K562 (cell line): ENCODE results near the gene DYNLT4. TPM values are rescaled to one million over a fixed set of nuclear protein-coding genes. Genes with fewer than 3 reads are reported as not detected.
A peak's percentile ranks its signal among the peaks of the same experiment; 100 is the strongest.

ENCODE experiments used
- ATAC-seq: fragments of 200-7000 bp; cut with Tn5 transposase; 3 replicates; pipeline ENCODE4 v1.9.1; 2020; ENCODE audit warnings: moderate library complexity
- BruUV-seq: library from RNA; stranded (reverse); fragments of 400-500 nt; replicated peaks from 2 replicates; lab custom pipeline; 2021; lab: Mats Ljungman, UMichigan
- CTCF ChIA-PET: fragments of 300-600 bp; formaldehyde crosslinking; extraction: SDS; loops from one replicate; lab custom pipeline; 2021; ENCODE audit warnings: low intra/inter-chr PET ratio; lab: Yijun Ruan, JAX
- POLR2A ChIA-PET: fragments of 300-600, 350-650 bp; sonication (Branson Sonifier 250); formaldehyde crosslinking; extraction: SDS; loops from one replicate; lab custom pipeline; 2021; ENCODE audit warnings: antibody characterized with exemption, inconsistent platforms; lab: Yijun Ruan, JAX
- DNase-seq, 4 experiments: peaks; one replicate each; pipeline versions ENCODE4 v3.0.0 to v3.0.0-alpha.2; 2011 to 2018; ENCODE audit warnings: low spot score in 3 of 4, mixed read lengths in 3 of 4; ENCODE audit errors: extremely low read depth in 1 of 4
- FAIRE-seq: peaks from 2 replicates; lab custom pipeline; 2011; peaks lifted over from hg19 to GRCh38; lab: Jason Lieb, UNC
- H2AFZ ChIP-seq: 2 replicates; pipeline ENCODE4 v1.6.0; 2011; ENCODE audit warnings: low read depth, low read length, control low read depth, inconsistent platforms
- H3K27ac ChIP-seq: fragments of 200-600 bp; 3 replicates; pipeline ENCODE4 v1.8.0; 2011; ENCODE audit warnings: low read depth, mild to moderate bottlenecking, control low read depth, inconsistent platforms, low read length, moderate library complexity, mixed read lengths; ENCODE audit errors: extremely low read depth
- H3K27me3 ChIP-seq, 2 experiments: fragments of 300-600 bp in 1 of 2; 2 replicates in 1 of 2; 3 replicates in 1 of 2; pipeline versions ENCODE4 v1.6.0 to v1.8.0; 2011; ENCODE audit warnings: inconsistent platforms in 2 of 2, low read length in 2 of 2, mild to moderate bottlenecking in 1 of 2, mixed read lengths in 1 of 2, moderate library complexity in 1 of 2; ENCODE audit not compliant: control insufficient read depth in 2 of 2, insufficient read depth in 2 of 2
- H3K36me3 ChIP-seq: fragments of 300-600 bp; 3 replicates; pipeline ENCODE4 v1.8.0; 2011; ENCODE audit warnings: mild to moderate bottlenecking, low read length, inconsistent platforms; ENCODE audit not compliant: control insufficient read depth, insufficient read depth
- H3K4me1 ChIP-seq, 2 experiments: fragments of 200-600 bp in 1 of 2; replicated peaks in 1 of 2; 2 replicates in 1 of 2; 3 replicates in 1 of 2; pipeline versions ENCODE4 v1.5.1 to v1.8.0; 2011; ENCODE audit warnings: inconsistent platforms in 2 of 2, low read length in 2 of 2, mild to moderate bottlenecking in 1 of 2, mixed read lengths in 1 of 2, moderate library complexity in 1 of 2; ENCODE audit not compliant: control insufficient read depth in 2 of 2, insufficient read depth in 2 of 2
- H3K4me2 ChIP-seq: 2 replicates; pipeline ENCODE4 v1.6.1; 2011; ENCODE audit warnings: low read length, control low read depth, inconsistent platforms, mixed read lengths; ENCODE audit not compliant: insufficient read depth
- H3K4me3 ChIP-seq: fragments of 200-600 bp; sonication (generic), shearing (Covaris generic); 2 replicates; pipeline ENCODE4 v1.5.1; 2016; ENCODE audit warnings: control low read depth, inconsistent platforms
- H3K79me2 ChIP-seq: fragments of 200-600 bp; 3 replicates; pipeline ENCODE4 v1.8.0; 2011; ENCODE audit warnings: low read length, inconsistent platforms; ENCODE audit not compliant: control insufficient read depth, insufficient read depth
- H3K9ac ChIP-seq, 2 experiments: 2 replicates each; pipeline versions ENCODE4 v1.6.0 to v1.6.1; 2011; ENCODE audit warnings: low read depth in 2 of 2, low read length in 2 of 2, control low read depth in 1 of 2, inconsistent platforms in 1 of 2, mild to moderate bottlenecking in 1 of 2, mixed read lengths in 1 of 2; ENCODE audit not compliant: insufficient read depth in 1 of 2
- H3K9me1 ChIP-seq: one replicate; pipeline ENCODE4 v1.6.0; 2011; ENCODE audit warnings: inconsistent platforms, mild to moderate bottlenecking, low read length, moderate library complexity; ENCODE audit not compliant: control insufficient read depth, insufficient read depth
- H3K9me3 ChIP-seq: replicated peaks from 2 replicates; pipeline ENCODE4 v1.5.1; 2011; ENCODE audit warnings: low read depth, low read length, inconsistent platforms; ENCODE audit not compliant: control insufficient read depth, insufficient read depth
- H4K20me1 ChIP-seq: replicated peaks from 2 replicates; pipeline ENCODE4 v1.6.1; 2011; ENCODE audit warnings: low read length, inconsistent platforms, mixed read lengths; ENCODE audit not compliant: control insufficient read depth, insufficient read depth
- CUX1 ChIP-seq: fragments of 200-800 bp; sonication (Bioruptor generic); IDR thresholded peaks from 2 replicates; pipeline ENCODE4 v1.6.1; 2016; ENCODE audit warnings: missing genetic modification characterization, missing compliant biosample characterization
- EP300 ChIP-seq: IDR thresholded peaks from 2 replicates; pipeline ENCODE4 v1.6.1; 2012; ENCODE audit warnings: low read length, improper control_type of control experiment
- SIN3B ChIP-seq: fragments of 450-650 bp; IDR thresholded peaks from 2 replicates; pipeline ENCODE4 v1.6.1; 2017; ENCODE audit warnings: low read depth, mild to moderate bottlenecking, moderate library complexity
- ZNF124 ChIP-seq: sonication (generic); formaldehyde crosslinking; IDR thresholded peaks from 2 replicates; pipeline ENCODE4 v1.8.1; 2022; ENCODE audit warnings: missing genetic modification reagents
- ZNF253 ChIP-seq: fragments of 250-450 bp; sonication (Bioruptor Pico); conservative IDR thresholded peaks from 2 replicates; pipeline ENCODE4 v1.6.1; 2021; ENCODE audit warnings: mild to moderate bottlenecking
- ZNF518B ChIP-seq: fragments of 250-450 bp; sonication (Bioruptor Pico); IDR thresholded peaks from 2 replicates; pipeline ENCODE4 v1.5.0; 2021; ENCODE audit warnings: mild to moderate bottlenecking, moderate library complexity
- ZNF583 ChIP-seq: fragments of 250-450 bp; sonication (Bioruptor Pico); IDR thresholded peaks from 2 replicates; pipeline ENCODE4 v1.4.0; 2020
- WGBS: fragments of 100-300 bp; shearing (Covaris generic); methylation state at CpG from one replicate; pipeline ENCODE4 v1.1.6; 2016; ENCODE audit warnings: low coverage, mixed read lengths; ENCODE audit not compliant: insufficient coverage; ENCODE audit errors: missing lambda C conversion rate; 5-methylcytosine and 5-hydroxymethylcytosine counted together
- in situ Hi-C: fragments of 300-500 bp; cut with MboI; formaldehyde crosslinking; loops from 4 replicates; pipeline ENCODE4 v1.15.0; 2018; ENCODE audit warnings: inconsistent platforms, mixed read lengths
- intact Hi-C: fragments of 100-400 bp; cut with micrococcal nuclease; formaldehyde crosslinking; loops from 2 replicates; pipeline ENCODE4 v1.14.2; 2022
- polyA plus RNA-seq, 8 experiments: library from polyadenylated mRNA; depleted of rRNA in 4 of 8; stranded (reverse) in 5 of 8; unstranded in 3 of 8; fragments of >200 nt; fragmentation: Nextera tagmentation in 2 of 8; fragmentation: Illumina TruSeq in 1 of 8; extraction: Ambion mirVana in 2 of 8; extraction: Trizol in 1 of 8; gene quantifications; 2 replicates each; pipeline versions ENCODE4 v1.2.1 to v1.2.3, GENCODE V29; 2011 to 2014; ENCODE audit warnings: inconsistent platforms in 1 of 8, missing spikeins in 1 of 8
- total RNA-seq, 7 experiments: library from RNA; depleted of rRNA in 6 of 7; stranded (reverse); fragments of >200 nt in 6 of 7; fragmentation: Illumina TruSeq in 2 of 7; extraction: Trizol in 2 of 7; gene quantifications; 2 replicates each; pipeline versions ENCODE4 v1.2.1 to v1.2.3, GENCODE V29; 2011 to 2021; ENCODE audit warnings: low replicate concordance in 1 of 7

Gene DYNLT4
- total and polyA plus RNA-seq, 9 of the 15 experiments (the other 6 are each of a cell fraction or from before 2014, with no cell fraction given) = 0.29 to 0.73 TPM; not detected in 7

DNA sequence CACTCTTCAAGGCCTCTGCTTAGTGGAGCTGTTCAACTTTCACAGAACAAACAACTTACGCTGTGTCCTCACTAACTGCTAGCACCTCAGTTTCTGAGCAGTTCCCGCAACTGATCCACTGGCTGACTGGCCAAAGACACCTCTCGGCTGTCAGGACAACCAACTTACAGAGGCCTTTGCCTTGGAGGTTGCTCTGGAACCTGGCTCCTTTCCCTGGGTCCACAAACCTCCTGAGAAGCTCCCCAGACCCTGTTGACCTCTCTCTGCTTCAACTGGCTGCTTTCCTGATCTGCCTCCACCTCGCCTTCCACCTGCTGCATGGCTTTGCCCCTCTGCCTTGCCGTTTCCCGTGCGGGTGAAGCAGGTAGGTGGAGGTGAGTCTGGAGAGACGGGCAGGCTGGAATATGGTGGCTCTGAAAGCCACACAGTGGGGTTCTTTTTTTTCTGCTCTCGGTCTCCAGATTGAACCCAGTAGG, 14.1 kb upstream of the DYNLT4 start:
- BruUV-seq = no TSS peak
- ChIA-PET POLR2A (interaction anchor here (1.0 to 9.2 kb wide), 12 partner anchors 11 to 701 kb away, joined by 3 to 594 read pairs (median 12); partner anchors contain the start of genes BTBD19, DYNLT4, HECTD3 and PLK3), CTCF (no interaction called here)
- Histone ChIP-seq H3K27ac (0 out of 3 replicates have a peak overlapping the region, but pooled peaks have one; percentile 15), H3K9me1 (no peaks in the 10 kb centered on the region), H3K4me3 (no peak overlapping the region), H3K4me1 (peaks cover 13 to 31% of the 10 kb centered on the region in 2 experiments), H3K9me3 (no peaks in the 10 kb centered on the region), H3K36me3 (no peaks in the 10 kb centered on the region), H4K20me1 (no peaks in the 10 kb centered on the region), H2AFZ (peak overlapping the region; percentile 54; the same call in 1 of the 2 replicates), H3K79me2 (no peaks in the 10 kb centered on the region), H3K27me3 (no peaks in the 10 kb centered on the region), H3K4me2 (no peak overlapping the region), H3K9ac (peak overlapping the region; percentile 57 to 98; a peak in 3 of 4 replicates)
- WGBS = 77% methylated on average over 9 of the region's 9 CpGs
- DNase-seq = no peak
- ATAC-seq = no peak
- FAIRE-seq = no peak
- intact Hi-C loops = no loop called here
- in situ Hi-C loops = loop anchor here (5.0 kb wide), 1 partner anchor 89 kb away; the partner anchor contains the start of gene RNU5D-1
- no peak for TF ChIP-seq ZNF518B (CRISPR knock-in tag)
- no peak for TF ChIP-seq EP300
- TF ChIP-seq CUX1 = no peak
- TF ChIP-seq ZNF124 (CRISPR knock-in tag) = no peak
- TF ChIP-seq ZNF253 (CRISPR knock-in tag) = no peak
- no peak for TF ChIP-seq SIN3B
- TF ChIP-seq ZNF583 = 0 out of 2 replicates have a peak, but pooled peaks have one; percentile 40
